WERI-Rb-1 (cell line): ENCODE results near the gene MTCH1.

Experiments used
- DNase-seq: peaks from one replicate; pipeline ENCODE4 v3.0.0-alpha.2; 2020
- H3K27ac ChIP-seq: fragments of 250-450 bp; sonication (Bioruptor Pico); 2 replicates; pipeline ENCODE4 v1.5.1; 2020; ENCODE audit warnings: mild to moderate bottlenecking, moderate library complexity
- H3K27me3 ChIP-seq: fragments of 250-450 bp; sonication (Bioruptor Pico); 2 replicates; pipeline ENCODE4 v1.5.1; 2021; ENCODE audit warnings: mild to moderate bottlenecking, low read depth, moderate library complexity; ENCODE audit not compliant: insufficient read depth, severe bottlenecking
- H3K36me3 ChIP-seq: fragments of 250-450 bp; sonication (Bioruptor Pico); 2 replicates; pipeline ENCODE4 v1.5.1; 2020; ENCODE audit warnings: mild to moderate bottlenecking, moderate library complexity
- H3K4me3 ChIP-seq: 2 replicates; pipeline ENCODE4 v1.5.1; 2011; ENCODE audit warnings: low read depth, mild to moderate bottlenecking, control low read depth, low read length
- H3K9me3 ChIP-seq: fragments of 250-450 bp; sonication (Bioruptor Pico); 2 replicates; pipeline ENCODE4 v1.5.1; 2021; ENCODE audit warnings: mild to moderate bottlenecking, moderate library complexity; ENCODE audit not compliant: severe bottlenecking
- TF ChIP-seq, protein P1 (sequence below): IDR thresholded peaks from 2 replicates; pipeline ENCODE4 v1.5.1; 2011; ENCODE audit warnings: low read depth, mild to moderate bottlenecking, control low read depth, inconsistent platforms, low read length

The MTCH1 gene

GRCh38 chr6:36938536-36938935 is 47.5 kb downstream of the MTCH1 start:
- DNase-seq = no peak
- no peak overlapping the region for H3K4me3 ChIP-seq
- H3K36me3 ChIP-seq = no peaks in the 10 kb centered on the region
- no peak overlapping the region for H3K27ac ChIP-seq
- TF ChIP-seq, protein P1, sequence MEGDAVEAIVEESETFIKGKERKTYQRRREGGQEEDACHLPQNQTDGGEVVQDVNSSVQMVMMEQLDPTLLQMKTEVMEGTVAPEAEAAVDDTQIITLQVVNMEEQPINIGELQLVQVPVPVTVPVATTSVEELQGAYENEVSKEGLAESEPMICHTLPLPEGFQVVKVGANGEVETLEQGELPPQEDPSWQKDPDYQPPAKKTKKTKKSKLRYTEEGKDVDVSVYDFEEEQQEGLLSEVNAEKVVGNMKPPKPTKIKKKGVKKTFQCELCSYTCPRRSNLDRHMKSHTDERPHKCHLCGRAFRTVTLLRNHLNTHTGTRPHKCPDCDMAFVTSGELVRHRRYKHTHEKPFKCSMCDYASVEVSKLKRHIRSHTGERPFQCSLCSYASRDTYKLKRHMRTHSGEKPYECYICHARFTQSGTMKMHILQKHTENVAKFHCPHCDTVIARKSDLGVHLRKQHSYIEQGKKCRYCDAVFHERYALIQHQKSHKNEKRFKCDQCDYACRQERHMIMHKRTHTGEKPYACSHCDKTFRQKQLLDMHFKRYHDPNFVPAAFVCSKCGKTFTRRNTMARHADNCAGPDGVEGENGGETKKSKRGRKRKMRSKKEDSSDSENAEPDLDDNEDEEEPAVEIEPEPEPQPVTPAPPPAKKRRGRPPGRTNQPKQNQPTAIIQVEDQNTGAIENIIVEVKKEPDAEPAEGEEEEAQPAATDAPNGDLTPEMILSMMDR = no peak
- H3K9me3 ChIP-seq = peaks cover 5% of the 10 kb centered on the region
- H3K27me3 ChIP-seq = no peaks in the 10 kb centered on the region

DNA sequence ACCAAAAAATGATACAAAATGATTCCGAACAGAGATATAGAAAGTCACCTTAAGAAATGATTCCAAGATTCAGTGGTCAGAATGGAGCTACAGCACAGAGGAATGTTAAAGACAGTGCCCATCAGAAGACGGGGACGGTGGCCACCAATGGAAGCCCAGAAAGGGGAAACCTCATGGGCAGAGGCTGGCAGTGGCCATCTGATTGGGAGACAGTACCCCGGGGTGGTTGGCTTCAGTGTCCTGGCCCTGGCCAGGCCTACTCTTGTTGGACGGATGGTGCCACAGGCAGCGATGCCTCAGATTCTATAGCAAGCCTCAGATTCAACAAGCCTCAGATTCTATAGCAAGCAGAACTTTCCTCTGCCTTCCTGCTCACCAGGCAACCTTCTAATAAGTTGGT is 48.1 kb downstream of the MTCH1 start:
- no peaks in the 10 kb centered on the region for H3K27me3 ChIP-seq
- no peaks in the 10 kb centered on the region for H3K36me3 ChIP-seq
- peaks cover 5% of the 10 kb centered on the region for H3K9me3 ChIP-seq
- H3K27ac ChIP-seq = no peak overlapping the region
- no peak overlapping the region for H3K4me3 ChIP-seq
- no peak for DNase-seq
- TF ChIP-seq, protein P1 = no peak

DNA sequence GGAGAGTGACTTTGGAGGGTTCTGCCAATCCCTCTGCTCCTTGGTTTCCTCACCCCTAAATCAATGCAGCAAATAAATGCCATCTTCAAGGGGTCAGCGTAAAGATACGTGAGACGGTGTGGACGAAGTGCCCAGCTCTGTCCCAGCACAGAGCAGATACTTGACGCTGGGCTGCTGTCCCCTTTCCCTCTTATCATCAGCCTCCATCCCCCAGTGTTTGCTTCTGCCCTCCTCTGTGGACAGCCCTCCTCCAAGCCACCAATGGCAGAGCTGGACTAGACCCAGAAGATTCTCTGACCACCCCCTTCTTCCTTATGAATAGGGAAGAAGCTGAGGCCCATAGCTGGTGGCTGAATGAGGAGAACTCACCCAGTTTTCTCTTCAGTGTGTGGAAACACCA is 49.2 kb downstream of the MTCH1 start:
- H3K9me3 ChIP-seq = peaks cover 5% of the 10 kb centered on the region
- TF ChIP-seq, protein P1 = no peak
- H3K27me3 ChIP-seq = no peaks in the 10 kb centered on the region
- H3K4me3 ChIP-seq = no peak overlapping the region
- no peaks in the 10 kb centered on the region for H3K36me3 ChIP-seq
- H3K27ac ChIP-seq = no peak overlapping the region
- DNase-seq = no peak

DNA sequence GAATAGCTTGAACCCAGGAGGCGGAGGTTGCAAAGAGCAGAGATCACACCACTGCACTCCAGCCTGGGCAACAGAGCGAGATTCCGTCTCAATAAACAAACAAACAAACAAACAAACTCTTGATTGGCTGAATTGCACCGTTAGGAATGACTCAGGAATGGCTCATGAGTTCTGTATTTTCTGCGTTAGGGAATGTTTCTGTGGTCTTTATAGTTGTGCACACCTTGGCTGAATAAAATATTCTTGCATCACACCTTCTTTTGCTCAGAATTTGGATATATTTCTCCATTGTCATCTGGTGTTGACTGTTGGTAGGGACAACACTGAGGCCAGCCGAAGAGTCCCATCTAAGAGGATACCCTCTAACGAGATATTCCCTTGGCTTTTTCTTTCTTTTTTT is 51.1 kb downstream of the MTCH1 start:
- DNase-seq = no peak
- TF ChIP-seq, protein P1 = no peak
- no peak overlapping the region for H3K4me3 ChIP-seq

GRCh38 chr6:36933519-36933918 is 52.5 kb downstream of the MTCH1 start:
- TF ChIP-seq, protein P1 = no peak
- Histone ChIP-seq H3K4me3 (no peak overlapping the region), H3K27me3 (no peaks in the 10 kb centered on the region), H3K9me3 (no peaks in the 10 kb centered on the region), H3K36me3 (no peaks in the 10 kb centered on the region), H3K27ac (no peak overlapping the region)
- no peak for DNase-seq

More for the DNA sequence above, 51.1 kb downstream of the MTCH1 start:
- H3K27me3 ChIP-seq = no peaks in the 10 kb centered on the region
- H3K9me3 ChIP-seq = no peaks in the 10 kb centered on the region
- no peak overlapping the region for H3K27ac ChIP-seq
- H3K36me3 ChIP-seq = no peaks in the 10 kb centered on the region

DNA sequence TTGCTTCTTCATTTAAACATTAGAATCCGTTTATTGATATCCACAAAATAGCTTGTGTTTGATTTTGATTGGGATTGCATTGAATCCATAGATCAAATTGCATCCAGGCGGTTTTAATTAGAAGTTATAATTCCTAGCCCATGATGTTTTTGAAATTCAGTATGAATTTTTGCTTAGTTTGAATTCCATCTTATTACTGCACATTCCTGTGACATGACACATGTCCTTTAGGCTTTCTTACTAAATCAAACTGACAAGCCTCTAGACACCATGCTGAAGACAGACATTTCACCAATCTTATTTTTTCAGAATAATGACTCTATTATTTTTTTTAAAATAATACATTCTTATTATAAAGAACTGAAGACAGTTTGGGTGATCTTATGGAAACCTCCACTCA is 52.9 kb downstream of the MTCH1 start:
- TF ChIP-seq, protein P1 = no peak
- no peaks in the 10 kb centered on the region for H3K36me3 ChIP-seq
- no peak for DNase-seq
- no peaks in the 10 kb centered on the region for H3K9me3 ChIP-seq
- no peaks in the 10 kb centered on the region for H3K27me3 ChIP-seq
- no peak overlapping the region for H3K27ac ChIP-seq
- no peak overlapping the region for H3K4me3 ChIP-seq
